ENCODE data around the gene APMAP. TPM values are rescaled to one million over a fixed set of nuclear protein-coding genes. Genes with fewer than 3 reads are reported as not detected.

Gene APMAP
- total and polyA plus RNA-seq, 8 donors = 20.8 to 47.8 (median 28.4) TPM

DNA sequence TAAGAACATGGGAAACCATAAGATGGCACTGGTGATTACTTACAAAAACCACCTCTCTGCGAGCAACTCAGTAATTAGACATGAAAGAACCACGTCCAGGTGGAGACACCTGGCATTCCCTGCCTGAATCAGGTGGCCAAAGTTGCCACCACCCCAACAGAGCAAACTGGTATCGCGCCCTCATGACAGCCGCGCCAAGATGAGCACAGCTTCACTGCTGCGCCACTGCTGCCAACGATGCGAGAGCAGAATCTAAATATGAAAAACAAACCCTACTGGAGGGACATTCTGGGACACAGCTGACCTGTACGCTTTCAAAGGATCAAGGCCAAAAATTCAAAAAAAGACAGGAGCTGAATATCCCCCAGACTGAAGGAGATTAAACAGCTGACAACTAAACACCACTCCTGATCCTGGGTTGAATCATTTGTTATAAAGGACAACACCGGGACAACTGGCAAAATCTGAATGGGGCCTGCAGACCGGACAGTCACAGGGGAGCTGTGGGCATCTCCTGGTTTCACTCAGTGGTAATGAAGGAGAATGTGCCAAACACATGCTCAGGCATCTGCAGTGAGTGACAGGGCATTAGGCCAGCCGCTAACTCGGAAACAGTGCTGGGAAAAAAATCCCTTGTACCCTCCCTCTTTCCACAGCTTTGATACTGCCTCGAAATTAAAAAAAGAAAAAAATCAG, 26.1 kb downstream of the APMAP start:
- 91 to 93% methylated on average over 15 of the region's 15 CpGs for WGBS, 2 donors
- TF ChIP-seq, protein P1, sequence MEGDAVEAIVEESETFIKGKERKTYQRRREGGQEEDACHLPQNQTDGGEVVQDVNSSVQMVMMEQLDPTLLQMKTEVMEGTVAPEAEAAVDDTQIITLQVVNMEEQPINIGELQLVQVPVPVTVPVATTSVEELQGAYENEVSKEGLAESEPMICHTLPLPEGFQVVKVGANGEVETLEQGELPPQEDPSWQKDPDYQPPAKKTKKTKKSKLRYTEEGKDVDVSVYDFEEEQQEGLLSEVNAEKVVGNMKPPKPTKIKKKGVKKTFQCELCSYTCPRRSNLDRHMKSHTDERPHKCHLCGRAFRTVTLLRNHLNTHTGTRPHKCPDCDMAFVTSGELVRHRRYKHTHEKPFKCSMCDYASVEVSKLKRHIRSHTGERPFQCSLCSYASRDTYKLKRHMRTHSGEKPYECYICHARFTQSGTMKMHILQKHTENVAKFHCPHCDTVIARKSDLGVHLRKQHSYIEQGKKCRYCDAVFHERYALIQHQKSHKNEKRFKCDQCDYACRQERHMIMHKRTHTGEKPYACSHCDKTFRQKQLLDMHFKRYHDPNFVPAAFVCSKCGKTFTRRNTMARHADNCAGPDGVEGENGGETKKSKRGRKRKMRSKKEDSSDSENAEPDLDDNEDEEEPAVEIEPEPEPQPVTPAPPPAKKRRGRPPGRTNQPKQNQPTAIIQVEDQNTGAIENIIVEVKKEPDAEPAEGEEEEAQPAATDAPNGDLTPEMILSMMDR (IDR thresholded peaks at IDR 0.05) = no peak
- DNase-seq (peak in 1 of 6 donors; percentile 25), FAIRE-seq (no peak), ATAC-seq (no peak)
- Histone ChIP-seq H3K4me1 (no peaks in the 10 kb centered on the region), H3K27ac (no peak overlapping the region), H3K4me3 (no peak overlapping the region), H3K9me3 (no peaks in the 10 kb centered on the region), H3K36me3 (peaks cover 0 to 61% (median 17%) of the 10 kb centered on the region in 3 donors), H3K27me3 (no peaks in the 10 kb centered on the region)
- intact Hi-C loops (cut with DNase I) = no loop called here

DNA sequence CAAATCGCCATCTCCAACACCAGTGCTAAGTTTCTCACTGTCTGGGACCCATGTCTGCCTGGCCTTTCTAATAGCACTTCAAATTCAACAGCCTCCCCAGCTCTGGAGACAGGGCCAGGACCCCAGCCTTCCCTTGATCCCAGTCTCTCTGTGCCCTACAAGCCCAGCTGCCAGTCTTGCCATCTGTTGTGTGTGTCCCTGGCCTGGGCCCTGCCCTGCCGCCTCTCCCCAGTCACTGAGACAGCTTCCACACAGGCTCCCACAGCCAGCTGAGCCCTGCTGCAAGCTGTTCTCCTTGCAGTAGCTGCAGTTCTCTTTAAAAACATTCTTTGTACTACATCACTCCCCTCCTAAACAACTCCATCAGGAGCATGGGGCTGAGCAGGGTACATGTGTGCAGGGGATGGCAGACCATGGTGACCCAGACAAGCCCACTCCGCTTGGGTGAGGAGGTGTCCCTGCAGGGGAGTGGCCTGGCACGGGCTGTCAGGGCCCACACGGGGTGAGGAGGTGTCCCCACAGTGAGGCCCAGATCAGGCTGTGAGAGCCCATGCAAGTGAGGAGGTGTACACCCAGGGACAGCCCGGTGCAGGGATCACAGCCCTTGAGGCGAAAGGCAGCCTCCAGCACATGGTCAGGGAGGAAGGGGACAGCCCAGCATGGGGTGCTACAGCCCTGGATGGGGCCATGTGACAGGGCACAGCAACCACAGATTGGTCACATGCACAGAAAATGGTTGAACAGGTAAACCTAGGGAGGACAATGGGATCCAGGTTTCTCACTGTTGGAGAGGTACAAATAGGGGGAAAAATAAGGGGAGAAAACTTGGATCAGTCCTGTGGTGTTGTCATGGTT, 27.3 kb downstream of the APMAP start:
- no peaks in the 10 kb centered on the region for H3K9me3 ChIP-seq
- H3K36me3 ChIP-seq = peaks cover 0 to 58% (median 17%) of the 10 kb centered on the region in 3 donors
- intact Hi-C loops (cut with DNase I) = no loop called here
- FAIRE-seq (no peak), DNase-seq (peak in 1 of 6 donors; percentile 39), ATAC-seq (no peak)
- H3K27me3 ChIP-seq = no peaks in the 10 kb centered on the region
- no peak overlapping the region for H3K27ac ChIP-seq
- H3K4me1 ChIP-seq = no peaks in the 10 kb centered on the region
- 87 to 95% methylated on average over 7 of the region's 7 CpGs for WGBS, 2 donors
- no peak overlapping the region for H3K4me3 ChIP-seq
- TF ChIP-seq, protein P1 (IDR thresholded peaks at IDR 0.05) = no peak

DNA sequence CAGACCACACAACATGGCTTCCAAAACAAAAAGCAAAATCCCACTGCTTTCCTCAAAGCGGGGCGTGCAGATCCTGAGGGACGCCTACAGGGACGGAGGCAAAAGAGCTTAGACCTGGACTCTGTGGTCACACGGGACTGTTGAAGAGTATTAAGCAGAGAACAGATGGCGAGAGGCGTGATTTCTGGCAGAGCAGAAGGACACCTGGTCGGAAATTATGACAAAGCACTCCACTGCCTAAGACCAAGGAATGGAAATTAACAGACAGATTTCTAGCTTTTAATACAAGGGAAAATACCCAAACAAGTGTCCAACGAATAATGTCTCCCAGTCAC, 28.1 kb downstream of the APMAP start:
- intact Hi-C loops (cut with DNase I) = no loop called here
- H3K9me3 ChIP-seq = no peaks in the 10 kb centered on the region
- no peak overlapping the region for H3K4me3 ChIP-seq
- DNase-seq (no peak), ATAC-seq (peak in 3 of 4 donors; percentile 33 to 80 (median 68)), FAIRE-seq (no peak)
- 83 to 89% methylated on average over 9 of the region's 9 CpGs for whole genome bisulfite sequencing, 2 donors
- H3K27me3 ChIP-seq = no peaks in the 10 kb centered on the region
- H3K4me1 ChIP-seq = no peaks in the 10 kb centered on the region
- peaks cover 0 to 52% (median 8%) of the 10 kb centered on the region in 3 donors for H3K36me3 ChIP-seq
- H3K27ac ChIP-seq = no peak overlapping the region
- TF ChIP-seq, protein P1 (IDR thresholded peaks at IDR 0.05) = no peak

DNA sequence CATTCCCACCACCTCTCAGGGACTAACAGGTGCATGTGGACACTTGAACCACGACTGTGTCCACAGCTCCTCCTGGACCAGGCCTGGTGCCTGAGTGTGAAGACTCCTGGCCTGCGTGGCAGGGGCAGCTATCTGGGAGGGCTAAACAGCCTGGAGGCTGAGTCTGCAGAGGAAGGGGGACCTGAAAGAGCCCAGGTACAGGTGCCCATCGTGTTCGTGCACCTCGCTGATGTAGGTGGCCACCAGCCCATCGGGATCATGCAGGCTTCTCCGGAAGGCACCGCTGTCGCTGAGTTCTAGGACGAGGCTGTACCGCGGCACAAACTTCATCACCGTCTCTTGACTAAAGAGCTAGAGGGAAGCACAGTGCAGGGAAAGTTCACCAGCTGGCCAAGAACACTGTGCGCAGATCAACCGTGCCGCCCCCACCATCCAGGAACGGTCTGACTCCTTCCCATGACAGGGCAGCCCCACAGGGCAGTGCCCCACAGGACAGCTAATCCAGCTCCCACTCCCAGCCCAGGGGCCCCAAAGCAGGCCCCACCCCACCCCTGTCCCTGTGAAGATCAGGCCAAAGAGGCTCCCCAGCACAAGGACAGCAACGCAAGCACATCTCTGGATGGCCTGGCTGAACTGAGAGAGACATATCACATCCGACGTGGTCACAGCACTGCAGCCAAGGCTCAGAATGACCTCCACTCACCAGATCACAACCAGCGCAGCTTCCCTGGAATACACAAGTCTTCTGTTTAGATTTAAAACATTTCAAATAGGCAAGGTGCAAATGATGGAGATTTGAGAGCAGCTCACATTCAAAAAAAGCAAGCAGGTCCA, 28.7 kb downstream of the APMAP start:
- Histone ChIP-seq H3K4me1 (no peaks in the 10 kb centered on the region), H3K27me3 (no peaks in the 10 kb centered on the region), H3K27ac (no peak overlapping the region), H3K4me3 (no peak overlapping the region), H3K9me3 (no peaks in the 10 kb centered on the region), H3K36me3 (peaks cover 0 to 46% (median 5%) of the 10 kb centered on the region in 3 donors)
- ATAC-seq (no peak), FAIRE-seq (no peak), DNase-seq (peak in 1 of 6 donors; percentile 47)
- TF ChIP-seq, protein P1 (IDR thresholded peaks at IDR 0.05) = no peak
- intact Hi-C loops (cut with DNase I) = no loop called here
- WGBS, 2 donors = 93 to 94% methylated on average over 21 of the region's 21 CpGs

All from pancreas (tissue), 10 donors.